HPDE6-E6E7 (cell line): ENCODE results near the gene FNDC8.
"Not testable (repeated sequence)": the region's sequence is repeated elsewhere in the genome, so short reads cannot be mapped to it uniquely, and the experiment has no call there.

Source experiments
- DNase-seq: peaks from one replicate; pipeline ENCODE4 v3.0.0; 2011; ENCODE audit warnings: missing footprints; ENCODE audit errors: extremely low spot score

FNDC8 gene

GRCh38 chr17:35142467-35142796 is 21.0 kb downstream of the FNDC8 start:
- no peak for DNase-seq

- no peak for DNase-seq
Observed at GRCh38 chr17:35144840-35145239, 23.4 kb downstream of the FNDC8 start.

- no peak for DNase-seq
Observed at GRCh38 chr17:35146214-35146833, 24.9 kb downstream of the FNDC8 start.

- DNase-seq = no peak
Observed at GRCh38 chr17:35147375-35147905, 26.0 kb downstream of the FNDC8 start, which contains the start of gene UNC45B. Gene UNC45B, plus strand, starts transcription at chr17:35147817. Its CDS starts 447 bp downstream, at chr17:35148264.

- no peak for DNase-seq
Observed at GRCh38 chr17:35148144-35148543, 26.7 kb downstream of the FNDC8 start.

GRCh38 chr17:35149941-35150340 is 28.5 kb downstream of the FNDC8 start:
- DNase-seq = no peak

- DNase-seq = not testable (repeated sequence)
Observed at GRCh38 chr17:35151080-35151479, 29.7 kb downstream of the FNDC8 start.

GRCh38 chr17:35152421-35153140 is 31.2 kb downstream of the FNDC8 start:
- no peak for DNase-seq

- no peak for DNase-seq
Observed at GRCh38 chr17:35154196-35155165, 33.1 kb downstream of the FNDC8 start.

GRCh38 chr17:35155246-35155645 is 33.8 kb downstream of the FNDC8 start:
- DNase-seq = no peak

- DNase-seq = no peak
Observed at GRCh38 chr17:35159940-35160339, 38.5 kb downstream of the FNDC8 start.

GRCh38 chr17:35160354-35161201 is 39.2 kb downstream of the FNDC8 start:
- no peak for DNase-seq

GRCh38 chr17:35161281-35161761 is 39.9 kb downstream of the FNDC8 start:
- no peak for DNase-seq

- DNase-seq = no peak
Observed at GRCh38 chr17:35162755-35163154, 41.3 kb downstream of the FNDC8 start.

- no peak for DNase-seq
Observed at GRCh38 chr17:35163886-35164285, 42.5 kb downstream of the FNDC8 start.

- DNase-seq = no peak
Observed at GRCh38 chr17:35164716-35165115, 43.3 kb downstream of the FNDC8 start.

- no peak for DNase-seq
Observed at GRCh38 chr17:35166526-35166925, 45.1 kb downstream of the FNDC8 start.

GRCh38 chr17:35167046-35167445 is 45.6 kb downstream of the FNDC8 start:
- DNase-seq = no peak

- DNase-seq = no peak
Observed at GRCh38 chr17:35167666-35168065, 46.3 kb downstream of the FNDC8 start.

GRCh38 chr17:35169835-35170363 is 48.5 kb downstream of the FNDC8 start:
- no peak for DNase-seq
